Panc1 (cell line): ENCODE results near the gene ENDOG.

Experiments used
- POLR2AphosphoS5 ChIP-seq: IDR thresholded peaks from 2 replicates; pipeline ENCODE4 v1.6.1; 2012; ENCODE audit warnings: mild to moderate bottlenecking, low read depth, low read length, moderate library complexity
- TF ChIP-seq, protein P1 (sequence below): fragments of 450-650 bp; IDR thresholded peaks from 2 replicates; pipeline ENCODE4 v1.5.1; 2017; ENCODE audit warnings: mild to moderate bottlenecking
- TF ChIP-seq, protein P2 (sequence below), 2 experiments: IDR thresholded peaks; 2 replicates each; pipeline ENCODE4 v1.6.1; 2011 to 2012; ENCODE audit warnings: low read depth in 2 of 2, control low read depth in 1 of 2, low read length in 1 of 2, mild to moderate bottlenecking in 1 of 2, moderate library complexity in 1 of 2; ENCODE audit not compliant: insufficient read depth in 1 of 2

DNA sequence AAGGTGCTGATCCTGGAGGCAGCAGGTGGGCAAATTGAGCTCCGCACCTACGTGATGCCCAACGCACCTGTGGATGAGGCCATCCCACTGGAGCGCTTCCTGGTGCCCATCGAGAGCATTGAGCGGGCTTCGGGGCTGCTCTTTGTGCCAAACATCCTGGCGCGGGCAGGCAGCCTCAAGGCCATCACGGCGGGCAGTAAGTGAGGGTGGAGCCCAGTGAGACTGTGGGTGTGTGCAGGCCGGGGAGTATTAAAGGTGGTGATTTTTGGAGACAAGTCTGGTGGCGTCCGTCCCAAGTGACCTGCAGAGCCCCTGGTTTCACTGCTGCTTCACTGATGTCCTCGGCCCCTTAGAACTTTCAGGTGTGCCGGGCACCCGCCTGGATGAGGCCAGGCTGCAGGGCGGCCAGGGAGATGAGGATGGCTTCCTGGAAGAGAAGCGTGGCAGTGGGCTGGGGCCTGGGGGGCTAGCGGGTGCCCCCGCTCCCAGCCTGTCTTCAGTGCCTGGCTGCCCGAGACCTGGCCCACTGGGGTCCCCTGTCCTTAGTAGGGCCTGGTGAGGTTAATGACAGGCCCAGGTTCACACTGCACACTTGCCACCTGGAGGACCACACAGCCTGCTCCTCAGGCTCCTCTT lies 4.2 kb downstream of the ENDOG start:
- TF ChIP-seq, protein P1, sequence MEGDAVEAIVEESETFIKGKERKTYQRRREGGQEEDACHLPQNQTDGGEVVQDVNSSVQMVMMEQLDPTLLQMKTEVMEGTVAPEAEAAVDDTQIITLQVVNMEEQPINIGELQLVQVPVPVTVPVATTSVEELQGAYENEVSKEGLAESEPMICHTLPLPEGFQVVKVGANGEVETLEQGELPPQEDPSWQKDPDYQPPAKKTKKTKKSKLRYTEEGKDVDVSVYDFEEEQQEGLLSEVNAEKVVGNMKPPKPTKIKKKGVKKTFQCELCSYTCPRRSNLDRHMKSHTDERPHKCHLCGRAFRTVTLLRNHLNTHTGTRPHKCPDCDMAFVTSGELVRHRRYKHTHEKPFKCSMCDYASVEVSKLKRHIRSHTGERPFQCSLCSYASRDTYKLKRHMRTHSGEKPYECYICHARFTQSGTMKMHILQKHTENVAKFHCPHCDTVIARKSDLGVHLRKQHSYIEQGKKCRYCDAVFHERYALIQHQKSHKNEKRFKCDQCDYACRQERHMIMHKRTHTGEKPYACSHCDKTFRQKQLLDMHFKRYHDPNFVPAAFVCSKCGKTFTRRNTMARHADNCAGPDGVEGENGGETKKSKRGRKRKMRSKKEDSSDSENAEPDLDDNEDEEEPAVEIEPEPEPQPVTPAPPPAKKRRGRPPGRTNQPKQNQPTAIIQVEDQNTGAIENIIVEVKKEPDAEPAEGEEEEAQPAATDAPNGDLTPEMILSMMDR: no peak
- TF ChIP-seq POLR2AphosphoS5: no peak
- TF ChIP-seq, protein P2, sequence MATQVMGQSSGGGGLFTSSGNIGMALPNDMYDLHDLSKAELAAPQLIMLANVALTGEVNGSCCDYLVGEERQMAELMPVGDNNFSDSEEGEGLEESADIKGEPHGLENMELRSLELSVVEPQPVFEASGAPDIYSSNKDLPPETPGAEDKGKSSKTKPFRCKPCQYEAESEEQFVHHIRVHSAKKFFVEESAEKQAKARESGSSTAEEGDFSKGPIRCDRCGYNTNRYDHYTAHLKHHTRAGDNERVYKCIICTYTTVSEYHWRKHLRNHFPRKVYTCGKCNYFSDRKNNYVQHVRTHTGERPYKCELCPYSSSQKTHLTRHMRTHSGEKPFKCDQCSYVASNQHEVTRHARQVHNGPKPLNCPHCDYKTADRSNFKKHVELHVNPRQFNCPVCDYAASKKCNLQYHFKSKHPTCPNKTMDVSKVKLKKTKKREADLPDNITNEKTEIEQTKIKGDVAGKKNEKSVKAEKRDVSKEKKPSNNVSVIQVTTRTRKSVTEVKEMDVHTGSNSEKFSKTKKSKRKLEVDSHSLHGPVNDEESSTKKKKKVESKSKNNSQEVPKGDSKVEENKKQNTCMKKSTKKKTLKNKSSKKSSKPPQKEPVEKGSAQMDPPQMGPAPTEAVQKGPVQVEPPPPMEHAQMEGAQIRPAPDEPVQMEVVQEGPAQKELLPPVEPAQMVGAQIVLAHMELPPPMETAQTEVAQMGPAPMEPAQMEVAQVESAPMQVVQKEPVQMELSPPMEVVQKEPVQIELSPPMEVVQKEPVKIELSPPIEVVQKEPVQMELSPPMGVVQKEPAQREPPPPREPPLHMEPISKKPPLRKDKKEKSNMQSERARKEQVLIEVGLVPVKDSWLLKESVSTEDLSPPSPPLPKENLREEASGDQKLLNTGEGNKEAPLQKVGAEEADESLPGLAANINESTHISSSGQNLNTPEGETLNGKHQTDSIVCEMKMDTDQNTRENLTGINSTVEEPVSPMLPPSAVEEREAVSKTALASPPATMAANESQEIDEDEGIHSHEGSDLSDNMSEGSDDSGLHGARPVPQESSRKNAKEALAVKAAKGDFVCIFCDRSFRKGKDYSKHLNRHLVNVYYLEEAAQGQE (IDR thresholded peaks at IDR 0.05; ENCODE audit: insufficient read depth in 1 of 2, low read depth in 2 of 2, low read length in 1 of 2): no peak
